ENCODE data around the gene RPP30.

The RPP30 gene

DNA sequence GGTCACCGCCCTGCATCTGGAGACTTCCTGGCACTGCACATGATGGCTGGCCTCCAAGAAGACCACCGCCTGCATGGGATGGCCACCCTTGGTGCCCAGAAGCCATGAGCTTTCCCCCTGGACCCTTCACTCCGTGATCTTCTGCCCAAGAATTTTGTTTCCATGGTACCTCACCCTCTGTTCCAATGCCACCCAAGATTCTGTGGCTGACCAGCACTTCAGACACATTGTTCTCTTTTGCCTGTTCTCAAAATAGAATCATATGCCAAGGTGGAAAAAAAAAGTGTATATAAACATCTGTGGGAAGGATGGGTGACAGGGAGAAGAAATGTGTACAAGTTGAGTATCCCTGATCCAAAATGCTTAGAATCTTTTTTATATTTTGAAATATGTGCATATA is 26.0 kb upstream of the RPP30 start:
- H3K4me3 ChIP-seq (ENCODE audit: low read depth, low read length, poor library complexity, severe bottlenecking): no peak overlapping the region
- no peaks in the 10 kb centered on the region for H3K9me3 ChIP-seq (ENCODE audit: low read length)
- no peaks in the 10 kb centered on the region for H3K79me2 ChIP-seq (ENCODE audit: insufficient read depth, low read length)
- no peak overlapping the region for H3K9ac ChIP-seq (ENCODE audit: low read length)
- TF ChIP-seq, protein P1, sequence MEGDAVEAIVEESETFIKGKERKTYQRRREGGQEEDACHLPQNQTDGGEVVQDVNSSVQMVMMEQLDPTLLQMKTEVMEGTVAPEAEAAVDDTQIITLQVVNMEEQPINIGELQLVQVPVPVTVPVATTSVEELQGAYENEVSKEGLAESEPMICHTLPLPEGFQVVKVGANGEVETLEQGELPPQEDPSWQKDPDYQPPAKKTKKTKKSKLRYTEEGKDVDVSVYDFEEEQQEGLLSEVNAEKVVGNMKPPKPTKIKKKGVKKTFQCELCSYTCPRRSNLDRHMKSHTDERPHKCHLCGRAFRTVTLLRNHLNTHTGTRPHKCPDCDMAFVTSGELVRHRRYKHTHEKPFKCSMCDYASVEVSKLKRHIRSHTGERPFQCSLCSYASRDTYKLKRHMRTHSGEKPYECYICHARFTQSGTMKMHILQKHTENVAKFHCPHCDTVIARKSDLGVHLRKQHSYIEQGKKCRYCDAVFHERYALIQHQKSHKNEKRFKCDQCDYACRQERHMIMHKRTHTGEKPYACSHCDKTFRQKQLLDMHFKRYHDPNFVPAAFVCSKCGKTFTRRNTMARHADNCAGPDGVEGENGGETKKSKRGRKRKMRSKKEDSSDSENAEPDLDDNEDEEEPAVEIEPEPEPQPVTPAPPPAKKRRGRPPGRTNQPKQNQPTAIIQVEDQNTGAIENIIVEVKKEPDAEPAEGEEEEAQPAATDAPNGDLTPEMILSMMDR (IDR thresholded peaks at IDR 0.05; ENCODE audit: low read length): no peak
- no peak for TF ChIP-seq EZH2 (IDR thresholded peaks at IDR 0.05; ENCODE audit: borderline replicate concordance, low read length)
- H3K4me2 ChIP-seq (ENCODE audit: low read length): no peak overlapping the region
- H3K9me2 ChIP-seq (ENCODE audit: low read depth, low read length): no peaks in the 10 kb centered on the region
- no peak overlapping the region for H2AFZ ChIP-seq (ENCODE audit: low read length)
- H3K4me1 ChIP-seq (ENCODE audit: insufficient read depth, low read length, severe bottlenecking): no peaks in the 10 kb centered on the region
- no peaks in the 10 kb centered on the region for H3F3A ChIP-seq (ENCODE audit: insufficient read depth, low read length)
- no peaks in the 10 kb centered on the region for H3K36me3 ChIP-seq (ENCODE audit: insufficient read depth, low read length)
- H4K20me1 ChIP-seq (ENCODE audit: insufficient read depth, low read length): no peaks in the 10 kb centered on the region
- no peaks in the 10 kb centered on the region for H3K27me3 ChIP-seq (ENCODE audit: insufficient read depth, low read length)
- H3K27ac ChIP-seq (ENCODE audit: low read depth, low read length, poor library complexity, severe bottlenecking): no peak overlapping the region

DNA sequence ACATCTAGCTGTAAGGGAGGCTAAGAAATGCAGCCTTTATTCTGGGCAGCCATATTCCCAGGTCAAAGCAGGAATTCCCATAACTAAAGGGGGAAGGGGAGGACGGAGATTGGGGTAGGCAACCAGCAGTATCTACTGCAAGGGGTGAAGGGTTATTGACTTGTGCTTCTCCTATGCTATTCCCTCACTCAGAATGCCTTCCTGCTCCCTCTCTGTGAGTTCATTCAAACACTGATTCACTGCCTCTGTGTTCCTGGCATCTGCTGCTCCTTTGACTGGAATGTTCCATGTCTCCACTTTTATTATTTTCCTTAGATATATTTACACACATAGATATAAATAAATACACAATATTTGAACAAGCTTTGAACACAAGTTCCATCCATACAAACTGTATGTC is 25.0 kb upstream of the RPP30 start:
- H3K27me3 ChIP-seq (ENCODE audit: insufficient read depth, low read length): no peaks in the 10 kb centered on the region
- no peak overlapping the region for H3K9ac ChIP-seq (ENCODE audit: low read length)
- no peak overlapping the region for H3K4me2 ChIP-seq (ENCODE audit: low read length)
- H3K9me3 ChIP-seq (ENCODE audit: low read length): 0 out of 2 replicates have a peak, but pooled peaks cover 2% of the 10 kb centered on the region
- no peaks in the 10 kb centered on the region for H4K20me1 ChIP-seq (ENCODE audit: insufficient read depth, low read length)
- H3K27ac ChIP-seq (ENCODE audit: low read depth, low read length, poor library complexity, severe bottlenecking): no peak overlapping the region
- no peaks in the 10 kb centered on the region for H3K9me2 ChIP-seq (ENCODE audit: low read depth, low read length)
- H2AFZ ChIP-seq (ENCODE audit: low read length): no peak overlapping the region
- H3K4me1 ChIP-seq (ENCODE audit: insufficient read depth, low read length, severe bottlenecking): no peaks in the 10 kb centered on the region
- no peaks in the 10 kb centered on the region for H3F3A ChIP-seq (ENCODE audit: insufficient read depth, low read length)
- TF ChIP-seq, protein P1 (IDR thresholded peaks at IDR 0.05; ENCODE audit: low read length): no peak
- TF ChIP-seq EZH2 (IDR thresholded peaks at IDR 0.05; ENCODE audit: borderline replicate concordance, low read length): no peak
- no peak overlapping the region for H3K4me3 ChIP-seq (ENCODE audit: low read depth, low read length, poor library complexity, severe bottlenecking)
- H3K36me3 ChIP-seq (ENCODE audit: insufficient read depth, low read length): no peaks in the 10 kb centered on the region
- no peaks in the 10 kb centered on the region for H3K79me2 ChIP-seq (ENCODE audit: insufficient read depth, low read length)

DNA sequence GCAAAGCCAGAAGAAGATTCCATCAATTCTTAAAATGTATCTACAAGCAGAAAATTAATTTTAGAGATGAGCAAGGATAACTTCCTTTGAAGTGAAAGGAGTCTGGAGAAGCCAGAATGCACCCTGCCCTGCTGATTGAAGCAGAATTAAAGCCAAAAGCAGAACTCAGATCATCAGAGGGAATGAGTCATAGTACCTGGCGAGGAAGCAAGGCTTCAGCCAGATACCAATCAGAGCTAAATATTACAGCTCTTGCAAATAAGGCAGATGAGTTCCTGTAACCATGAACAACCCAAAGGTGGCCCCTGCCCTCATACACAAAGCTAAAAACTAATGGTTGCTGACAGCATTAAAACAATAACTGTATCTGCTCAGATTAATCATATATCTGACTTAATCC is 24.3 kb upstream of the RPP30 start:
- Histone ChIP-seq H3F3A (ENCODE audit: insufficient read depth, low read length) (no peaks in the 10 kb centered on the region), H2AFZ (ENCODE audit: low read length) (no peak overlapping the region), H3K79me2 (ENCODE audit: insufficient read depth, low read length) (no peaks in the 10 kb centered on the region), H3K4me1 (ENCODE audit: insufficient read depth, low read length, severe bottlenecking) (no peaks in the 10 kb centered on the region), H3K9ac (ENCODE audit: low read length) (no peak overlapping the region), H3K27ac (ENCODE audit: low read depth, low read length, poor library complexity, severe bottlenecking) (no peak overlapping the region), H3K4me2 (ENCODE audit: low read length) (no peak overlapping the region), H3K4me3 (ENCODE audit: low read depth, low read length, poor library complexity, severe bottlenecking) (no peak overlapping the region), H3K27me3 (ENCODE audit: insufficient read depth, low read length) (no peaks in the 10 kb centered on the region), H3K9me3 (ENCODE audit: low read length) (0 out of 2 replicates have a peak, but pooled peaks cover 2% of the 10 kb centered on the region), H3K36me3 (ENCODE audit: insufficient read depth, low read length) (no peaks in the 10 kb centered on the region), H4K20me1 (ENCODE audit: insufficient read depth, low read length) (no peaks in the 10 kb centered on the region), H3K9me2 (ENCODE audit: low read depth, low read length) (no peaks in the 10 kb centered on the region)
- TF ChIP-seq, protein P1 (IDR thresholded peaks at IDR 0.05; ENCODE audit: low read length): no peak
- no peak for TF ChIP-seq EZH2 (IDR thresholded peaks at IDR 0.05; ENCODE audit: borderline replicate concordance, low read length)
